Panc1 (cell line): ENCODE measurements around the gene ISLR.

Experiments used
- CTCF ChIP-seq: fragments of 450-650 bp; IDR thresholded peaks from 2 replicates; pipeline ENCODE4 v1.5.1; 2017; ENCODE audit warnings: mild to moderate bottlenecking
- POLR2AphosphoS5 ChIP-seq: IDR thresholded peaks from 2 replicates; pipeline ENCODE4 v1.6.1; 2012; ENCODE audit warnings: mild to moderate bottlenecking, low read depth, low read length, moderate library complexity
- REST ChIP-seq, 2 experiments: IDR thresholded peaks; 2 replicates each; pipeline ENCODE4 v1.6.1; 2011 to 2012; ENCODE audit warnings: low read depth in 2 of 2, control low read depth in 1 of 2, low read length in 1 of 2, mild to moderate bottlenecking in 1 of 2, moderate library complexity in 1 of 2; ENCODE audit not compliant: insufficient read depth in 1 of 2
- SIN3A ChIP-seq: IDR thresholded peaks from 2 replicates; pipeline ENCODE4 v1.6.1; 2012; ENCODE audit warnings: low read depth, mild to moderate bottlenecking, low read length, moderate library complexity, borderline replicate concordance; ENCODE audit not compliant: insufficient read depth
- TCF7L2 ChIP-seq: IDR thresholded peaks from 2 replicates; pipeline ENCODE4 v1.6.1; 2011; ENCODE audit warnings: mild to moderate bottlenecking, low read depth, low read length, inconsistent platforms

- no peak for TF ChIP-seq CTCF
- TF ChIP-seq TCF7L2, result no peak
- no peak for TF ChIP-seq POLR2AphosphoS5
- TF ChIP-seq REST (IDR thresholded peaks at IDR 0.05; ENCODE audit: insufficient read depth in 1 of 2, low read depth in 2 of 2, low read length in 1 of 2), result no peak
- no peak for TF ChIP-seq SIN3A
Measured at GRCh38 chr15:74178326-74179100, 5.0 kb downstream of the ISLR start.
